Smooth muscle cell (in vitro differentiated cells): ENCODE measurements around the gene GINS2. TPM values are rescaled to one million over a fixed set of nuclear protein-coding genes. Genes with fewer than 3 reads are reported as not detected.

Experiments used
- DNase-seq: peaks from one replicate; lab custom pipeline; 2025; ENCODE audit not compliant: unreplicated experiment; lab: John Stamatoyannopoulos, UW
- H2AFZ ChIP-seq: fragments of 200-600 bp; sonication (generic); 2 replicates; pipeline ENCODE4 v1.6.0; 2016; ENCODE audit warnings: antibody characterized with exemption, low read depth, mild to moderate bottlenecking
- H3F3A ChIP-seq: fragments of 200-600 bp; sonication (generic); 2 replicates; pipeline ENCODE4 v1.6.0; 2017; ENCODE audit warnings: antibody characterized with exemption, low read depth
- H3K27ac ChIP-seq: fragments of 200-600 bp; sonication (generic); 2 replicates; pipeline ENCODE4 v1.5.1; 2016; ENCODE audit warnings: low read depth, mild to moderate bottlenecking
- H3K27me3 ChIP-seq: fragments of 200-600 bp; sonication (generic); 2 replicates; pipeline ENCODE4 v1.6.1; 2016; ENCODE audit warnings: low read depth, mild to moderate bottlenecking
- H3K36me3 ChIP-seq: fragments of 200-600 bp; sonication (generic); 2 replicates; pipeline ENCODE4 v1.5.1; 2016; ENCODE audit warnings: low read depth
- H3K4me1 ChIP-seq: fragments of 200-600 bp; sonication (generic); 2 replicates; pipeline ENCODE4 v1.5.1; 2016; ENCODE audit warnings: low read depth
- H3K4me2 ChIP-seq: fragments of 200-600 bp; sonication (generic); 2 replicates; pipeline ENCODE4 v1.6.0; 2016; ENCODE audit warnings: mild to moderate bottlenecking
- H3K4me3 ChIP-seq: fragments of 200-600 bp; sonication (generic); 2 replicates; pipeline ENCODE4 v1.5.1; 2016; ENCODE audit warnings: mild to moderate bottlenecking
- H3K79me2 ChIP-seq: fragments of 200-600 bp; sonication (generic); 2 replicates; pipeline ENCODE4 v1.6.0; 2016; ENCODE audit warnings: low read depth, mild to moderate bottlenecking
- H3K9ac ChIP-seq: fragments of 200-600 bp; sonication (generic); 2 replicates; pipeline ENCODE4 v1.6.0; 2016; ENCODE audit warnings: low read depth
- H3K9me3 ChIP-seq: fragments of 200-600 bp; sonication (generic); replicated peaks from 2 replicates; pipeline ENCODE4 v1.5.1; 2016; ENCODE audit warnings: low read depth
- H4K20me1 ChIP-seq: fragments of 200-600 bp; sonication (generic); 2 replicates; pipeline ENCODE4 v1.6.0; 2016; ENCODE audit warnings: low read depth
- CTCF ChIP-seq: fragments of 200-600 bp; sonication (generic); IDR thresholded peaks from 2 replicates; pipeline ENCODE4 v1.5.1; 2017; ENCODE audit warnings: borderline replicate concordance, mild to moderate bottlenecking, antibody characterized with exemption; ENCODE audit not compliant: insufficient read depth, poor library complexity, severe bottlenecking
- WGBS: methylation state at CpG from one replicate; pipeline ENCODE4 v1.1.7; 2016; ENCODE audit warnings: low lambda C conversion rate; 5-methylcytosine and 5-hydroxymethylcytosine counted together
- polyA plus RNA-seq: library from polyadenylated mRNA; unstranded; fragments of >200 nt; fragmentation: Nextera tagmentation; extraction: Ambion mirVana; gene quantifications from 2 replicates; pipeline ENCODE4 v1.2.1, GENCODE V29; 2016
- total RNA-seq: library from RNA; depleted of rRNA; stranded (reverse); fragments of >200 nt; gene quantifications from 2 replicates; pipeline ENCODE4 v1.2.3, GENCODE V29; 2014

Gene GINS2
- total and polyA plus RNA-seq, 2 experiments from 2014 or later: 6.7 to 10.4 TPM

GRCh38 chr16:85650844-85651628 is 37.7 kb downstream of the GINS2 start:
- Histone ChIP-seq H3K27ac (no peak overlapping the region), H3K4me2 (no peak overlapping the region), H3K79me2 (peaks cover 4% of the 10 kb centered on the region), H2AFZ (no peak overlapping the region), H3K4me3 (no peak overlapping the region), H3K4me1 (peaks cover 7% of the 10 kb centered on the region), H3K9me3 (no peaks in the 10 kb centered on the region), H3K9ac (no peak overlapping the region), H3F3A (no peaks in the 10 kb centered on the region), H3K36me3 (no peaks in the 10 kb centered on the region), H4K20me1 (peaks cover 93% of the 10 kb centered on the region), H3K27me3 (no peaks in the 10 kb centered on the region)
- no peak for TF ChIP-seq CTCF
- no peak for DNase-seq
- WGBS: 88% methylated on average over 23 of the region's 42 CpGs

DNA sequence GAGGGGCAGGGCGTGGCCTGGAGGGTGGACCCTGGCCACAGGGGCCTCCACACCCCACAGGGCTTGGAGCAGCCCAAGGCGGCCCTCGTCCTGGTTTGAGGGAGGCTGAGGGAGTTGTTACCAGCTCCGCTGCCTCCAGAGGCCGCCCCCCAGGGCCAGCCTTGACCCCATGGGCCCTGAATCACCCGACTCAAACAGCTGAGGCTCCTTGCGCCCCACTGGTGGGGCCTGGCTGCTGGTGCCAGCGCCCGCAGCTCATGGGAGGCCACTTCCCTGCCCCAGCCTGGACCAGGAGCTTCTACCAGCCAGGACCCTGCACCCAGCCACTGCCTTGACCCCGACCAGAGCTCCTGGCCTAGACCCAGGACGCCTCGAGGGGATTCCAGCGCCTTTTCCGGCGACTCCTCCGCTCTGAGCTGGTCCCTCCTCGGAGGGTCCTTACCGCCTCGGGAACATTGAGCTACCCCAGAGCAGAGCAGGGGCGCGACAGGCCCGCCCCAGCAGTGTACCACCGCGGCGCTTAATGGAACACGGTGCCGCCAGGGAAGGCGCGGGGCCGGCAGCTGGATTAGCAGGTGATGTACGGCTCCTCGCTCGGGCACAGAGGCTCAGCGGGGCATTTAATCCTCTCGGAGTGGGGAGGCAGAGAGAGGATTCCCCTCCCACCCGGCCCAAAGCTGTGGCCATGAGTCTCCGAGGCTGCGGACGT is 38.5 kb downstream of the GINS2 start:
- no peaks in the 10 kb centered on the region for H3F3A ChIP-seq
- H3K36me3 ChIP-seq: no peaks in the 10 kb centered on the region
- no peak overlapping the region for H2AFZ ChIP-seq
- H3K27me3 ChIP-seq: no peaks in the 10 kb centered on the region
- peaks cover 4% of the 10 kb centered on the region for H3K79me2 ChIP-seq
- DNase-seq: no peak
- peaks cover 7% of the 10 kb centered on the region for H3K4me1 ChIP-seq
- H4K20me1 ChIP-seq: peaks cover 95% of the 10 kb centered on the region
- no peak overlapping the region for H3K9ac ChIP-seq
- no peak overlapping the region for H3K27ac ChIP-seq
- H3K4me3 ChIP-seq: no peak overlapping the region
- no peak for TF ChIP-seq CTCF
- H3K4me2 ChIP-seq: no peak overlapping the region
- no peaks in the 10 kb centered on the region for H3K9me3 ChIP-seq
- WGBS: 96% methylated on average over 38 of the region's 39 CpGs

DNA sequence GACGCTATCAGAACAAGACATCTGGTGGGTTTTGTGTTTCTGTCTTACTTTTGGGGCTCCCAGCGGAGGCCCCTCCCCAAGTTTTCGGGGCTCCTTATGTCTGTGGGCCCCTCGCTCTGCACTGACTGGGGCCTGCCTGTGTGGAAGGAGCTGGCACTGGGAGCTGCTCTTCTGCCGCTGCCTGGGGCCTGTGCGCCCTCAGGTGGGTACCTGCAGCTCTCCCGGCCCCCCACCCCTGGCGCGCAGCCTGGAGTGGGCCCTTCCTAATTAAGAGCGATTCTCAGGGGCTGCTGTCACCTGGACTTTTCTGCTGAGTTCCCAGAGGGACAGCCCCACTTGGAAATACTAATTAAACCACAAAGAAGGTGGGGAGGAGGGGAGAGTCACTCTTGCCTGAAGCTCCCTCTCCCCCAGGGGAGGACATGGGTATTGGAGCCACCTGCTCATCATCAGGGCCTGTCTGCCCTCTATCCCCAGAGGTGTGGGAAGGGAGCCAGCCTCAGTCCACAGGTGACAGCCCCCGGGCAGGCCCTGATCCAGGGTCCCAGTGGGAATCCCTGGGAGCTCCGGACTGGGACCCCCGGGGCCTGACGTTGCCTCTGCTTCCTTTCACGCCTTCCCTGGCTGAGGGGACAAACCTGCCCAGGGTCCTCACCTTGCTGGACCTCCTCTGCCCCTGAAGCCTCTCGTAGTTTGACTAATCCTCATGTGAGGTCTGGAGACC is 39.2 kb downstream of the GINS2 start:
- Histone ChIP-seq H3K4me2 (no peak overlapping the region), H3F3A (no peaks in the 10 kb centered on the region), H3K27ac (no peak overlapping the region), H3K27me3 (no peaks in the 10 kb centered on the region), H3K9ac (no peak overlapping the region), H3K4me3 (no peak overlapping the region), H3K36me3 (no peaks in the 10 kb centered on the region), H2AFZ (no peak overlapping the region), H3K4me1 (peaks cover 7% of the 10 kb centered on the region), H3K79me2 (peaks cover 4% of the 10 kb centered on the region), H3K9me3 (no peaks in the 10 kb centered on the region), H4K20me1 (peaks cover 95% of the 10 kb centered on the region)
- WGBS: 90% methylated on average over 15 of the region's 16 CpGs
- no peak for DNase-seq
- no peak for TF ChIP-seq CTCF
